ENCODE measurements around the gene CELF5. TPM values are rescaled to one million over a fixed set of nuclear protein-coding genes. Genes with fewer than 3 reads are reported as not detected.

The CELF5 gene
- total RNA-seq, 1 donor from 2014 or later = not detected

- no peaks in the 10 kb centered on the region for H3K36me3 Mint-ChIP-seq (ENCODE audit: low read depth)
- DNase-seq (no peak), ATAC-seq (ENCODE audit: low read depth) (no peak)
- no peaks in the 10 kb centered on the region for H3K4me1 Mint-ChIP-seq
- CTCF ChIA-PET = no interaction called here
- H3K27me3 Mint-ChIP-seq = peaks cover 20% of the 10 kb centered on the region
- no peak overlapping the region for H3K4me3 Mint-ChIP-seq
- intact Hi-C loops (cut with micrococcal nuclease) = no loop called here
- H3K9me3 Mint-ChIP-seq = no peaks in the 10 kb centered on the region
- TF ChIP-seq CTCF (IDR thresholded peaks at IDR 0.05) = no peak
- H3K27ac Mint-ChIP-seq = no peak overlapping the region
- POLR2A ChIA-PET = no interaction called here
Measured at GRCh38 chr19:3319643-3320353, 95.3 kb downstream of the CELF5 start.

GRCh38 chr19:3320354-3320670 lies 95.9 kb downstream of the CELF5 start:
- Mint-ChIP-seq H3K9me3 (no peaks in the 10 kb centered on the region), H3K27ac (no peak overlapping the region), H3K4me1 (no peaks in the 10 kb centered on the region), H3K27me3 (peaks cover 20% of the 10 kb centered on the region), H3K4me3 (no peak overlapping the region), H3K36me3 (ENCODE audit: low read depth) (no peaks in the 10 kb centered on the region)
- CTCF ChIA-PET = no interaction called here
- intact Hi-C loops (cut with micrococcal nuclease) = no loop called here
- no peak for ATAC-seq (ENCODE audit: low read depth)
- POLR2A ChIA-PET = no interaction called here
- no peak for TF ChIP-seq CTCF (IDR thresholded peaks at IDR 0.05)
- no peak for DNase-seq

- Mint-ChIP-seq H3K36me3 (ENCODE audit: low read depth) (no peaks in the 10 kb centered on the region), H3K9me3 (no peaks in the 10 kb centered on the region), H3K4me3 (no peak overlapping the region), H3K4me1 (no peaks in the 10 kb centered on the region), H3K27me3 (peaks cover 20% of the 10 kb centered on the region), H3K27ac (no peak overlapping the region)
- TF ChIP-seq CTCF (IDR thresholded peaks at IDR 0.05) = no peak
- ChIA-PET CTCF (no interaction called here), POLR2A (no interaction called here)
- no peak for DNase-seq
- ATAC-seq (ENCODE audit: low read depth) = no peak
- intact Hi-C loops (cut with micrococcal nuclease) = no loop called here
Measured at GRCh38 chr19:3320853-3321252, 96.4 kb downstream of the CELF5 start.

GRCh38 chr19:3321696-3322095 lies 97.2 kb downstream of the CELF5 start:
- intact Hi-C loops (cut with micrococcal nuclease) = no loop called here
- H3K27ac Mint-ChIP-seq = no peak overlapping the region
- TF ChIP-seq CTCF (IDR thresholded peaks at IDR 0.05) = no peak
- POLR2A ChIA-PET = no interaction called here
- H3K4me3 Mint-ChIP-seq = no peak overlapping the region
- CTCF ChIA-PET = no interaction called here
- peaks cover 15% of the 10 kb centered on the region for H3K27me3 Mint-ChIP-seq
- no peaks in the 10 kb centered on the region for H3K4me1 Mint-ChIP-seq
- no peaks in the 10 kb centered on the region for H3K9me3 Mint-ChIP-seq
- no peaks in the 10 kb centered on the region for H3K36me3 Mint-ChIP-seq (ENCODE audit: low read depth)
- no peak for DNase-seq
- no peak for ATAC-seq (ENCODE audit: low read depth)

- Mint-ChIP-seq H3K27me3 (peaks cover 17% of the 10 kb centered on the region), H3K4me1 (no peaks in the 10 kb centered on the region), H3K4me3 (no peak overlapping the region), H3K36me3 (ENCODE audit: low read depth) (no peaks in the 10 kb centered on the region), H3K27ac (no peak overlapping the region), H3K9me3 (no peaks in the 10 kb centered on the region)
- TF ChIP-seq CTCF (IDR thresholded peaks at IDR 0.05) = no peak
- no peak for DNase-seq
- intact Hi-C loops (cut with micrococcal nuclease) = no loop called here
- CTCF ChIA-PET = no interaction called here
- no peak for ATAC-seq (ENCODE audit: low read depth)
- POLR2A ChIA-PET = no interaction called here
Measured at GRCh38 chr19:3322199-3322978, 97.9 kb downstream of the CELF5 start.
